ENCODE measurements around the gene PIPOX. TPM values are rescaled to one million over a fixed set of nuclear protein-coding genes. Genes with fewer than 3 reads are reported as not detected.
A peak's percentile ranks its signal among the peaks of the same experiment; 100 is the strongest.

Gene PIPOX
- total and polyA plus RNA-seq, 4 donors, result 4.0 to 10.2 (median 6.9) TPM

- Histone ChIP-seq H3K4me1 (ENCODE audit: control insufficient read depth, insufficient read depth, low read length) (peaks cover 33% of the 10 kb centered on the region), H3K27ac (ENCODE audit: low read depth, low read length) (peak overlapping the region; percentile 18), H3K9me3 (ENCODE audit: control insufficient read depth, insufficient read depth, low read length) (no peaks in the 10 kb centered on the region), H3K4me3 (ENCODE audit: low read depth, low read length) (no peak overlapping the region), H3K27me3 (ENCODE audit: control insufficient read depth, insufficient read depth, low read length) (no peaks in the 10 kb centered on the region), H3K36me3 (ENCODE audit: control insufficient read depth, insufficient read depth, low read length) (peaks cover 55% of the 10 kb centered on the region)
- peak in 2 of 6 donors; percentile 52 to 75 for DNase-seq (ENCODE audit: low read depth in 4 of 6, low spot score in 6 of 6)
- 47% methylated on average over 7 of the region's 7 CpGs for WGBS (ENCODE audit: insufficient coverage)
These were observed 33.8 kb downstream of the PIPOX start for GRCh38 chr17:29076722-29077121.

- no peak for DNase-seq (ENCODE audit: low read depth in 4 of 6, low spot score in 6 of 6)
- Histone ChIP-seq H3K4me1 (ENCODE audit: control insufficient read depth, insufficient read depth, low read length) (peaks cover 33% of the 10 kb centered on the region), H3K9me3 (ENCODE audit: control insufficient read depth, insufficient read depth, low read length) (no peaks in the 10 kb centered on the region), H3K36me3 (ENCODE audit: control insufficient read depth, insufficient read depth, low read length) (peaks cover 60% of the 10 kb centered on the region), H3K4me3 (ENCODE audit: low read depth, low read length) (no peak overlapping the region), H3K27ac (ENCODE audit: low read depth, low read length) (no peak overlapping the region), H3K27me3 (ENCODE audit: control insufficient read depth, insufficient read depth, low read length) (no peaks in the 10 kb centered on the region)
- WGBS (ENCODE audit: insufficient coverage), result 75% methylated on average over 7 of the region's 7 CpGs
These were observed 34.4 kb downstream of the PIPOX start for GRCh38 chr17:29077320-29077719.

- DNase-seq (ENCODE audit: low read depth in 4 of 6, low spot score in 6 of 6), result no peak
- no peak overlapping the region for H3K27ac ChIP-seq (ENCODE audit: low read depth, low read length)
- peaks cover 39% of the 10 kb centered on the region for H3K4me1 ChIP-seq (ENCODE audit: control insufficient read depth, insufficient read depth, low read length)
- H3K9me3 ChIP-seq (ENCODE audit: control insufficient read depth, insufficient read depth, low read length), result no peaks in the 10 kb centered on the region
- H3K36me3 ChIP-seq (ENCODE audit: control insufficient read depth, insufficient read depth, low read length), result peaks cover 68% of the 10 kb centered on the region
- WGBS (ENCODE audit: insufficient coverage), result 84% methylated on average over 8 of the region's 9 CpGs
- no peak overlapping the region for H3K4me3 ChIP-seq (ENCODE audit: low read depth, low read length)
- H3K27me3 ChIP-seq (ENCODE audit: control insufficient read depth, insufficient read depth, low read length), result no peaks in the 10 kb centered on the region
These were observed 35.5 kb downstream of the PIPOX start for GRCh38 chr17:29078183-29079045.

DNA sequence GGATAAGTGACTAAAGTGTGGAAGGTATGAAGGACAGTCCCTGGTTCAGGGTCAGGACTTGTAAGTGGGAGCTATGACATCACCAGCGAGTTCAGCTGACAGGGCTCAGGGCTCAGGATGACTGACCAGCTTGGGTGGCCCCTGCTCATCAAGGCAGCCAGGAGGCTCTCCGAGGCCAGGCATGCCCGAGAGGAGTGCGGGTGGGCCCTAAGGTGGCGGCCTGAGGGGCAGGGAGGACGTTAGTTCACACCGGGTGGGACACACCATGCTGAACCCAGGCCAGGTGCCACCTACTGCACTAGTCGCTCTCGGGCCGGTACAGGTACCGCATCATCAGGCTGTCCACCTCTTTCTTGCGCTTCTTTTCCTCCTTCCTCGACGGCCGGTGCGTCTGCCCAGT, 36.5 kb downstream of the PIPOX start:
- Histone ChIP-seq H3K36me3 (ENCODE audit: control insufficient read depth, insufficient read depth, low read length) (peaks cover 62% of the 10 kb centered on the region), H3K9me3 (ENCODE audit: control insufficient read depth, insufficient read depth, low read length) (no peaks in the 10 kb centered on the region), H3K27me3 (ENCODE audit: control insufficient read depth, insufficient read depth, low read length) (no peaks in the 10 kb centered on the region), H3K4me3 (ENCODE audit: low read depth, low read length) (no peak overlapping the region), H3K4me1 (ENCODE audit: control insufficient read depth, insufficient read depth, low read length) (peaks cover 49% of the 10 kb centered on the region), H3K27ac (ENCODE audit: low read depth, low read length) (no peak overlapping the region)
- DNase-seq (ENCODE audit: low read depth in 4 of 6, low spot score in 6 of 6), result no peak
- WGBS (ENCODE audit: insufficient coverage), result 94% methylated on average over 16 of the region's 16 CpGs

GRCh38 chr17:29079887-29080286, 36.9 kb downstream of the PIPOX start:
- H3K4me3 ChIP-seq (ENCODE audit: low read depth, low read length), result no peak overlapping the region
- WGBS (ENCODE audit: insufficient coverage), result 86% methylated on average over 33 of the region's 33 CpGs

GRCh38 chr17:29080323-29080722, 37.4 kb downstream of the PIPOX start:
- Histone ChIP-seq H3K27ac (ENCODE audit: low read depth, low read length) (no peak overlapping the region), H3K27me3 (ENCODE audit: control insufficient read depth, insufficient read depth, low read length) (no peaks in the 10 kb centered on the region), H3K4me3 (ENCODE audit: low read depth, low read length) (no peak overlapping the region), H3K36me3 (ENCODE audit: control insufficient read depth, insufficient read depth, low read length) (peaks cover 66% of the 10 kb centered on the region), H3K9me3 (ENCODE audit: control insufficient read depth, insufficient read depth, low read length) (no peaks in the 10 kb centered on the region), H3K4me1 (ENCODE audit: control insufficient read depth, insufficient read depth, low read length) (peaks cover 57% of the 10 kb centered on the region)
- no peak for DNase-seq (ENCODE audit: low read depth in 4 of 6, low spot score in 6 of 6)
- 94% methylated on average over 33 of the region's 33 CpGs for WGBS (ENCODE audit: insufficient coverage)

More at GRCh38 chr17:29079887-29080286, 36.9 kb downstream of the PIPOX start:
- H3K9me3 ChIP-seq (ENCODE audit: control insufficient read depth, insufficient read depth, low read length), result no peaks in the 10 kb centered on the region
- no peak for DNase-seq (ENCODE audit: low read depth in 4 of 6, low spot score in 6 of 6)
- H3K36me3 ChIP-seq (ENCODE audit: control insufficient read depth, insufficient read depth, low read length), result peaks cover 63% of the 10 kb centered on the region
- H3K27ac ChIP-seq (ENCODE audit: low read depth, low read length), result no peak overlapping the region
- peaks cover 53% of the 10 kb centered on the region for H3K4me1 ChIP-seq (ENCODE audit: control insufficient read depth, insufficient read depth, low read length)
- no peaks in the 10 kb centered on the region for H3K27me3 ChIP-seq (ENCODE audit: control insufficient read depth, insufficient read depth, low read length)

GRCh38 chr17:29080965-29081364, 38.0 kb downstream of the PIPOX start:
- Histone ChIP-seq H3K4me3 (ENCODE audit: low read depth, low read length) (no peak overlapping the region), H3K9me3 (ENCODE audit: control insufficient read depth, insufficient read depth, low read length) (no peaks in the 10 kb centered on the region), H3K4me1 (ENCODE audit: control insufficient read depth, insufficient read depth, low read length) (peaks cover 59% of the 10 kb centered on the region), H3K27ac (ENCODE audit: low read depth, low read length) (no peak overlapping the region), H3K36me3 (ENCODE audit: control insufficient read depth, insufficient read depth, low read length) (peaks cover 68% of the 10 kb centered on the region), H3K27me3 (ENCODE audit: control insufficient read depth, insufficient read depth, low read length) (no peaks in the 10 kb centered on the region)
- DNase-seq (ENCODE audit: low read depth in 4 of 6, low spot score in 6 of 6), result peak in 1 of 6 donors; percentile 62
- 64% methylated on average over 8 of the region's 14 CpGs for WGBS (ENCODE audit: insufficient coverage)

DNA sequence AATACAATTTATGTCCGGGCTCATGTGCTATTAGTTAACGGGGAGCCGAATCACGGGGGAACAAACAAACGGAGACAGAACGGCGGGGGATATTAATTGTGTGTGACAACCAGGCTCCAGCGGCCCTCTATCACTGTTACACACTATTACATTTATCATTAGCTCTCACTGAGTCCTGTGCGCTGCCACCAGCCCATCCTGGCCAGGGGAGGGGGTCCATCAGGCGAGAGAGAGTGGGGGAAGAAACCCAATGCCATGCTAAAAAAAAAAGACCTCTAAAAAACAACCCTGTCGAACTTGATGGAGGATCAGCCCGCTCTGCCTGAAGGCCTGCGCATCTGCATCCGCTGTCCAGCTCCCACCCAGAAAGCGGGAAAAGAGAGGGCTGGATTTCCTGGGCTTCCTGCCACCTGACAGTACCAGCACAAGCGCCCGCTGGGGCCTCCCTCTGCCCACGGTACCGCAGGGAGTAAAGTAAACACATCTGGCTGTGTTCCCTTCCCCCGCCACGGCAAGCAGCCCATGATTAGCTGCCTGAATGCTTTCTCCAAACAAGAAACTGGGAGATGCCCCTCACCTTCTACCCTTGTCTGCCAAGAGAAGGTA, 41.7 kb downstream of the PIPOX start:
- peaks cover 61% of the 10 kb centered on the region for H3K4me1 ChIP-seq (ENCODE audit: control insufficient read depth, insufficient read depth, low read length)
- H3K4me3 ChIP-seq (ENCODE audit: low read depth, low read length), result no peak overlapping the region
- H3K27ac ChIP-seq (ENCODE audit: low read depth, low read length), result peak overlapping the region; percentile 72
- no peaks in the 10 kb centered on the region for H3K9me3 ChIP-seq (ENCODE audit: control insufficient read depth, insufficient read depth, low read length)
- WGBS (ENCODE audit: insufficient coverage), result 17% methylated on average over 11 of the region's 21 CpGs
- DNase-seq (ENCODE audit: low read depth in 4 of 6, low spot score in 6 of 6), result peak in 2 of 6 donors; percentile 66 to 90
- peaks cover 77% of the 10 kb centered on the region for H3K36me3 ChIP-seq (ENCODE audit: control insufficient read depth, insufficient read depth, low read length)
- no peaks in the 10 kb centered on the region for H3K27me3 ChIP-seq (ENCODE audit: control insufficient read depth, insufficient read depth, low read length)

- no peak for DNase-seq (ENCODE audit: low read depth in 4 of 6, low spot score in 6 of 6)
- Histone ChIP-seq H3K4me1 (ENCODE audit: control insufficient read depth, insufficient read depth, low read length) (peaks cover 66% of the 10 kb centered on the region), H3K36me3 (ENCODE audit: control insufficient read depth, insufficient read depth, low read length) (peaks cover 77% of the 10 kb centered on the region), H3K4me3 (ENCODE audit: low read depth, low read length) (no peak overlapping the region), H3K27ac (ENCODE audit: low read depth, low read length) (peak overlapping the region; percentile 72), H3K27me3 (ENCODE audit: control insufficient read depth, insufficient read depth, low read length) (no peaks in the 10 kb centered on the region), H3K9me3 (ENCODE audit: control insufficient read depth, insufficient read depth, low read length) (no peaks in the 10 kb centered on the region)
- WGBS (ENCODE audit: insufficient coverage), result 84% methylated on average over 5 of the region's 12 CpGs
These were observed 42.3 kb downstream of the PIPOX start for GRCh38 chr17:29085223-29085622.
